Epithelial cell of proximal tubule (primary cell): ENCODE measurements around the gene PRDM13. TPM values are rescaled to one million over a fixed set of nuclear protein-coding genes. Genes with fewer than 3 reads are reported as not detected.
A peak's percentile ranks its signal among the peaks of the same experiment; 100 is the strongest.

Experiments
- DNase-seq: peaks from one replicate; pipeline ENCODE4 v3.0.0-alpha.2; 2011; ENCODE audit warnings: low read depth
- H3K4me3 ChIP-seq: 2 replicates; pipeline ENCODE4 v1.5.1; 2011; ENCODE audit warnings: low read depth, mild to moderate bottlenecking, low read length
- total RNA-seq: library from RNA; depleted of rRNA; stranded (reverse); fragments of >200 nt; gene quantifications from 2 replicates; pipeline ENCODE4 v1.2.3, GENCODE V29; 2015
- TF ChIP-seq, protein P1 (sequence below): conservative IDR thresholded peaks from 2 replicates; pipeline ENCODE4 v1.5.1; 2012; ENCODE audit warnings: low read depth, mild to moderate bottlenecking, low read length

PRDM13 gene
- total RNA-seq, 1 donor from 2014 or later, result not detected

DNA sequence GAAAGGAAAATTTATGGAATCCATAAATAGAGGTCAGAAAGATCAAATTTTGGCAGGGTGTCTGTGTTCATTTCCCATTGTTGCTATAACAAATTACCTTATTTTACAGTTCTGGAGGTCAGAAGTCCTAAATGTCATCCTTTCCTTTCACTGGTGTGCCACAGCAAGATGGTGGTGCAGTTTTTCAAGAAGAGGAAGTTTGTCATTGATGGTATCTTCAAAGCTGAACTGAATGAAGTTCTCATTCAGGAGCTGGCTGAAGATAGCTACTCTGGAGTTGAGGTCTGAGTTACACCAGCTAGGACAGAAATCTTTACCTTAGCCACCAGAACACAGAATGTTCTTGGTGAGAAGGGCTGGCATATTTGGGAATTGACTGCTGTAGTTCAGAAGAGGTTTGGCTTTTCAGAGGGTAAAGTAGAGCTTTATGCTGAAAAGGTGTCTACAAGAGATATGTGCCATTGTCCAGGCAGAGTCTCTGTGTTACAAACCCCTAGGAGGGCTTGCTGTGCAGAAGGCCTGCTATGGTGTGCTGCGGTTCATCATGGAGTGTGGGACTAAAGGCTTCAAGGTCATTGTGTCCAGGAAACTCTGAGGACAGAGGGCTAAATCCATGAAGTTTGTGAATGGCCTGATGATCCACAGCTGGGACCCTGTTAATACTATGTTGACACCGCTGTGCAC is 30.9 kb upstream of the PRDM13 start:
- TF ChIP-seq, protein P1, sequence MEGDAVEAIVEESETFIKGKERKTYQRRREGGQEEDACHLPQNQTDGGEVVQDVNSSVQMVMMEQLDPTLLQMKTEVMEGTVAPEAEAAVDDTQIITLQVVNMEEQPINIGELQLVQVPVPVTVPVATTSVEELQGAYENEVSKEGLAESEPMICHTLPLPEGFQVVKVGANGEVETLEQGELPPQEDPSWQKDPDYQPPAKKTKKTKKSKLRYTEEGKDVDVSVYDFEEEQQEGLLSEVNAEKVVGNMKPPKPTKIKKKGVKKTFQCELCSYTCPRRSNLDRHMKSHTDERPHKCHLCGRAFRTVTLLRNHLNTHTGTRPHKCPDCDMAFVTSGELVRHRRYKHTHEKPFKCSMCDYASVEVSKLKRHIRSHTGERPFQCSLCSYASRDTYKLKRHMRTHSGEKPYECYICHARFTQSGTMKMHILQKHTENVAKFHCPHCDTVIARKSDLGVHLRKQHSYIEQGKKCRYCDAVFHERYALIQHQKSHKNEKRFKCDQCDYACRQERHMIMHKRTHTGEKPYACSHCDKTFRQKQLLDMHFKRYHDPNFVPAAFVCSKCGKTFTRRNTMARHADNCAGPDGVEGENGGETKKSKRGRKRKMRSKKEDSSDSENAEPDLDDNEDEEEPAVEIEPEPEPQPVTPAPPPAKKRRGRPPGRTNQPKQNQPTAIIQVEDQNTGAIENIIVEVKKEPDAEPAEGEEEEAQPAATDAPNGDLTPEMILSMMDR, result no peak
- H3K4me3 ChIP-seq, result no peak overlapping the region
- DNase-seq, result no peak

DNA sequence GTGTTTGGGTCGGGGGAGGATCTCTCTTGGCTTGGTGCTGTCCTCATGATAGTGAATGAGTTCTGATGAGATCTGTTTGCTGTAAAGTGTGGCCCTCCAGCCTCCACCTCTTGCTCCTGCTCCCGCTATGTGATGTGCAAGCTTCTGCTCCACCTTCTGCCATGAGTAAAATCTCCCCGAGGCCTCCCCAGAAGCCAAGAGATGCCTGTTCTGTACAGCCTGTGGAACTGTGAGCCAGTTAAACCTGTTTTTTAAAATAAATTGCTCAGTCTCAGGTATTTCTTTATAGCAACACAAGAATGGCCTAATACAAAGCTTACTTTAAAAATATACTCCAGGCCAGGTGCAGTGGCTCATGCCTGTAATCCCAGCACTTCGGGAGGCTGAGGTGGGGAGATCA is 26.9 kb upstream of the PRDM13 start:
- TF ChIP-seq, protein P1, result no peak
- no peak overlapping the region for H3K4me3 ChIP-seq
- no peak for DNase-seq

DNA sequence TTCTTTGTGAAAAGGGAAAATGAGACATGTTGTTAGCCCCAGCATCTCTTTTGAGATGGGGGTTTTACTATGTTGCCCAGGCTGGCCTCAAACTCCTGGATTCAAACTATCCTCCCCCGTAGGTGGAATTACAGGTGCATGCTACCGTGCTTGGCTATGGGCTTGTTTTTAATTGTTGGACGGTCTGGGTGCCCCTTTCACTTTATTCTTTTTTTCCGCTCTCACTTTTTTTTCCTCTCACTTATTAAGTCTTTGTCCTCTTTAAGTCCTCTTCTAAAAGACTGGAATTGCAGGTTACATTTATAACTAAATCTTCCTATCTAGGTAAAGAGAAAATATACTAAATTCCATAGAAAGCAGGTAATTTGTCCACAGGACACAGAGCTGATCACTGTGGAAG is 18.8 kb upstream of the PRDM13 start:
- DNase-seq, result no peak
- H3K4me3 ChIP-seq, result no peak overlapping the region
- TF ChIP-seq, protein P1, result no peak

DNA sequence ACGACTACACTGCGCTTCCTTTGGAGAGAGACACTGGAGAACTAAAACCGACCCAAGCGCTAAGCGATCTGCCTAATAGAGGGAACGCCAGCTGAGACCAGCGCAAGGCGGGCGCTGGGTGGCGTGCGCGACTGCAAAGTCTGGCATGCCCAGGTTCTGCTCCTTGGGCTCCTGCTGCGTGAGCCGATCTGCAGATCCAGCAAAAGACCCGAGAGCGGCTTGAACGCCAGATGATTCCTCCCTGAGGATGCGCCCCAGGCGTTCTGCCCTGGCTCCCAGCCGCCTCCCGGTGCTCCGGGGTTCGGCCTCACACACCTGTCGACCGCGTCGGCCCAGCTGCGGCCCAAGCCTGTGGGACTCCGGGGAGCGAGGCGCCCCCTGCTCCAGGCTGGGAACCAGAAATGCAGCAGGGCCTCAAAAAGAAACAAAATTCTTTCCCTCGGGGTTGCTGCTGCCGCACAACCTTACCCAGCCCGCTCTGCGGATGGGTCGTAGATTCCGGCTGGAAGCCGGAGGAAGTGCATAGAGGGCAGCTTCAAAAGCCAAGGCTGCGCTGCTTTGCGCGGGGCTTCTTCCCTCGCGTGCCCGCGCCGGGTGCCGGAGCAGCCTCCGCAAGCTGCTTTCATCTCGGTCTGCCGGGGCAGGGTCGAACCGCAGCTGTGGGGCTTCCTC is 17.9 kb upstream of the PRDM13 start:
- H3K4me3 ChIP-seq, result peak overlapping the region; percentile 57
- no peak for DNase-seq
- TF ChIP-seq, protein P1, result peak; percentile 57

DNA sequence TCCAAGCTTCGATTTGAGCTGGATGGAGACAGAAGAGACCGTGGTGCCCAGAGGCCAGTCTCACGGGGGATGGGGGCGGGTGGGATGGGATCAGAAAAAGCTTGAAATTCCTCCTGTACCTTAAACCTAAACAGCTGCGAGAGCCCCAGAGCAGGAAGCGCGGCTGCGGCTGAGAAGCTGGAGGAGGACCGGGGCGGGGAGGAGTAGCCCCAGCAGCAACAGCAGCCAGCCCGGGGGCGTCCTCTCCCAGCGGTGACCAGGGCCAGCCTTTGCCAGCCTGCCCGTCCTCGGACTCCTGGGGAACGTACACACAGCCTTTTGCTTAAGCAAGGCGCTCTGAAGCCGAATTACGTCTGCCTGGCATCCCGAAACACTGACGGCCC is 17.4 kb upstream of the PRDM13 start:
- peak overlapping the region; percentile 57 for H3K4me3 ChIP-seq
- no peak for DNase-seq
- TF ChIP-seq, protein P1, result no peak

DNA sequence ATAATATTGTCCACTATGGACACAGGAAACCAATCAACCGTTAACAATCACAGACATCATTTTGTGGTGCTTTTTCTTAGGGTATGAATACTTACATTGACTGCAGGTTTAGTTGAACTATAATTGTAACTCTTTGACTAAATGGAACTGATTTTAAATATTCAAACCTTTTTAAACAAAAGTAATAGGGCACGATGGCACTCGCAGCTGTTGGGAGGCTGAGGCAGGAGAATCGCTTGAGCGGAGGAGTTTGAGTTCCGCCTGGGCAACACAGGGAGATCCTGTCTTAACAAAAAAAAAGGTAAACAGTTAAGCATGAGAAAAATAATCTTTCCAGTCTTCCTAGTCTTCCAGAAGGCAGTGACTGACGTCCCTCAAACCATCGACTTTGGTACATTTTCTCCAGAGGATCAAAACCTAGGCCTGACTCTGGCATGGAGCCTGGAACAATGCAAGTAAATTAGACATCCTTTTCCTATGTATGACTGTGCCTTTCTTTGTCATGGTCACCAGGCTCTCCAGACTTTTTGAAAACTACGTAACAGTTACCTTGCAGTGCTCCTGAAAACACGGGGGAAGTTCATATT is 16.6 kb upstream of the PRDM13 start:
- TF ChIP-seq, protein P1, result no peak
- H3K4me3 ChIP-seq, result no peak overlapping the region
- no peak for DNase-seq
